Measurements from ENCODE around the gene CTDSP2.
"Not testable (repeated sequence)": the region's sequence is repeated elsewhere in the genome, so short reads cannot be mapped to it uniquely, and the experiment has no call there.

Gene CTDSP2

DNA sequence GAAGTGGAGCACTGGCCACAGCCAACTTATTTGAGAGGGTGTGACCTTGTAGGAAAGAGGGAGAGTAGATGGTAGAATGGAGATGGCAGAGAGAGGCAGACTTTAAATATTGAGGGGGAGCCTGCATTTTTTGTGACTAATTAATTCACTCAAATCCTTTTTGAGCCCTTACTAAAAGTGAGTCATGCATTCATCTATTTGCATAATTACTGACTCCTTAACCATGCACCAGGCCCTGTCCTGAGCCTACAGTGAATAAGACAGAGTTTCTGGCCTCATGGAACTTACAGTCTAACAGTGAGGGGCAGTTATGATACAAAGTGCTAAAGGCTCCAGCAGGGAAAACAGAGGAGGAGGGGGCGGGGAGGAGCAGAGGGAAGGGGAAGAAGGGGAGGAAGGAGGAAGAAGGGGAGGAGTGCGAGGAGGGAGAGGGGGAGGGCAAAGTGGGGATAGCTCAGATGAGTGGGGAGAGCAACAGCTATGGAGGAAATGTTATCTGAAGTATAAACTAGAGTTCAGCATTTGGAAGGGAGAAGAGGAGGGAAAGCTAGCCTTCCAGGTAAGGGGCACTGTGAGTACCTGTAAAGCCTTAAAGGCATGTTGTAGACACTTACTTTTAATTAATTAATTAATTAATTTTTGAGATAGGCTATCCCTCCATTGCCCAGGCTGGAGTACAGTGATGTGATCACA lies 7.5 kb upstream of the CTDSP2 start:
- DNase-seq (no peak), ATAC-seq (replicated peaks) (no peak)
- no peaks in the 10 kb centered on the region for H3K9me3 Mint-ChIP-seq
- H3K27ac Mint-ChIP-seq = no peak overlapping the region
- H3K4me3 Mint-ChIP-seq = no peak overlapping the region
- H3K27me3 Mint-ChIP-seq = peaks cover 35 to 50% of the 10 kb centered on the region in 2 donors
- H3K36me3 Mint-ChIP-seq (ENCODE audit: insufficient read depth) = no peaks in the 10 kb centered on the region
- peaks cover 2 to 5% of the 10 kb centered on the region in 2 donors for H3K4me1 Mint-ChIP-seq (ENCODE audit: low read depth in 2 of 2)

DNA sequence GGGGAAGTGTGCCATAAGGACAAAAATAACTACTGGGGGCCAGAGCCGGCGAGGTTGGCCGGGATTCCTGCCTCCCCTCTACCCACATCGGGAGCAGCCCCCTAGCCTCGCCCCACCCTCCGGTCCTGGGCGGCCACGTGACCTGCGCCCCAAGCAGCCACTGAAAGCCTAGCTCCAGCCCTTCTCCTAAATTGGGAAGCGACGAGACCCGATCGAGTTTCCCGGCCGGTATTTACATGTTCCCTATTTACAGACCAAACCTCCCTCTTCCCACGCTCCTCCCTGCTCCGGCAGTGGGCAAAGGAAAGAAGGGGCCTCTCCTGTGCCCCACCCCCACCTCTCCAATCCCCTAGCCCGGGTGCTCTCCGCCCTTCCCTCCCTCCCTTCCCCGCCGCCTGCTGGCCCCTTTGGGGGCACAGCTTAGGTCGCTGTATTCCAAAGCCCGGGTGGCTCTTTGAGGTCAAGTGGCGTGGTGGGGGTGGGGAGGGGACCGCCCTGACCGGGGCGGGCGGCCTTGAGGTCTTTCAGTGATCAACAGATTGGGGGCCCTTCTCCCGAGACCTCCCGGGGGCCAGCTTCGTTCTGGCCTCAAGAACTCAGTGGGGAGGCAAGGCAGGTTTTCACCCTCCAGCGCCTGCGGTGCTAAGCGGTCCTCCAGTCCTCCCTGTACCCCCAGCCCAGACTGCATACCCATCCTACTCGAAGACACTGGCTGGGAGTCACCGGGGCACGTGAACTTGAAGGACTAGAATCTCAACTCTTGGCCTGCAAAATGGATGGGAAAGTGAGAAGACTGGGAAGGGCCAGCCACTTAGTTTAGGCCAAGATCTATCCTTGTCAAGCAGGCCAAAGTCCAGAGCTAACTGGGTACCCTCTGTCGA lies 6.3 kb upstream of the CTDSP2 start:
- ATAC-seq (replicated peaks) = no peak
- H3K4me3 Mint-ChIP-seq = no peak overlapping the region

GRCh38 chr12:57852200-57852599 lies 5.7 kb upstream of the CTDSP2 start:
- Mint-ChIP-seq H3K9me3 (no peaks in the 10 kb centered on the region), H3K4me1 (ENCODE audit: low read depth in 2 of 2) (peaks cover 8 to 11% of the 10 kb centered on the region in 2 donors), H3K4me3 (no peak overlapping the region), H3K36me3 (ENCODE audit: insufficient read depth) (peaks cover 9% of the 10 kb centered on the region), H3K27me3 (peaks cover 30 to 45% of the 10 kb centered on the region in 2 donors), H3K27ac (peak overlapping the region in 1 of 2 donors; percentile 25)
- DNase-seq = no peak
- ATAC-seq (replicated peaks) = no peak

More for the DNA sequence above, 6.3 kb upstream of the CTDSP2 start:
- H3K9me3 Mint-ChIP-seq = no peaks in the 10 kb centered on the region
- H3K27ac Mint-ChIP-seq = peak overlapping the region in 1 of 2 donors; percentile 25
- peaks cover 30 to 45% of the 10 kb centered on the region in 2 donors for H3K27me3 Mint-ChIP-seq
- H3K36me3 Mint-ChIP-seq (ENCODE audit: insufficient read depth) = peaks cover 2% of the 10 kb centered on the region
- DNase-seq = no peak
- H3K4me1 Mint-ChIP-seq (ENCODE audit: low read depth in 2 of 2) = peaks cover 6 to 9% of the 10 kb centered on the region in 2 donors

GRCh38 chr12:57851552-57851951 lies 5.0 kb upstream of the CTDSP2 start:
- Mint-ChIP-seq H3K9me3 (no peaks in the 10 kb centered on the region), H3K27me3 (peaks cover 25 to 45% of the 10 kb centered on the region in 2 donors), H3K27ac (peak overlapping the region in 1 of 2 donors; percentile 25), H3K36me3 (ENCODE audit: insufficient read depth) (peaks cover 14% of the 10 kb centered on the region), H3K4me1 (ENCODE audit: low read depth in 2 of 2) (peaks cover 8 to 14% of the 10 kb centered on the region in 2 donors), H3K4me3 (no peak overlapping the region)
- ATAC-seq (replicated peaks) (no peak), DNase-seq (no peak)

DNA sequence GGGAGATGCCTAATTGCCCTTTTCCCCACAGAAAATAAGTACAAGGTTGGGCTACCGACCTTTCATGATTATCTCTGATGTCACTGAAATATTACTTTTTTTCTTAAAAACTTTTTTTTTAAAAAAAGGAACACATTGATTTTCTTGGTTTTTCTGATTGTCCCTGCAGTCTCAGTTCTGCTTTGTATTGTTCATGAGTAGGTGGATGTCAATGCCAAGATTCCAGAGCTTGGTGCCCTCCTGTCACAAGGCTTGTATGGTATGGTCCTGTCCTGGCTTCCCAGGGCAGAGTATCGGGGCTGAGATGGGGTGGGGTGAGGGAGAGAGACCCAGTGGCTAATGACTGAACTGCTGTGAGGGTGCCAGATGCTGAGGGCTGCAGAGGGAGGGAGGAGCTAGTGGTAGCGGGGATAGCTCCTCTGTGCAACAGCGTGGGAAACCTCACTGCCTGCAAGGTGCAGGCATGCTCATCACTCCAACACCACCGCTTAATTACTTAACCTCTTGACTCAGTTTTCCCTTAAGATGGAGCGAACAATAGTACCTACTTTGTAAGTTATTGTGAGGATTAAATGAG lies 4.4 kb upstream of the CTDSP2 start:
- no peak for DNase-seq
- Mint-ChIP-seq H3K27ac (no peak overlapping the region), H3K27me3 (peaks cover 20 to 42% of the 10 kb centered on the region in 2 donors), H3K36me3 (ENCODE audit: insufficient read depth) (peaks cover 19% of the 10 kb centered on the region), H3K4me3 (no peak overlapping the region), H3K4me1 (ENCODE audit: low read depth in 2 of 2) (peaks cover 8 to 14% of the 10 kb centered on the region in 2 donors), H3K9me3 (no peaks in the 10 kb centered on the region)
- peak; percentile 33 for ATAC-seq (replicated peaks)

GRCh38 chr12:57849447-57849846 lies 2.9 kb upstream of the CTDSP2 start:
- not testable (repeated sequence) for H3K27ac Mint-ChIP-seq; DNase-seq; H3K4me3 Mint-ChIP-seq; H3K9me3 Mint-ChIP-seq; ATAC-seq (replicated peaks)
- Mint-ChIP-seq H3K4me1 (ENCODE audit: low read depth in 2 of 2) (peaks cover 10 to 16% of the 10 kb centered on the region in 2 donors), H3K27me3 (peaks cover 20 to 32% of the 10 kb centered on the region in 2 donors), H3K36me3 (ENCODE audit: insufficient read depth) (peaks cover 31% of the 10 kb centered on the region)

- Mint-ChIP-seq H3K27ac (peak overlapping the region in 1 of 2 donors; percentile 98), H3K9me3 (no peaks in the 10 kb centered on the region), H3K27me3 (peaks cover 20 to 30% of the 10 kb centered on the region in 2 donors), H3K4me3 (no peak overlapping the region), H3K4me1 (ENCODE audit: low read depth in 2 of 2) (peaks cover 14 to 19% of the 10 kb centered on the region in 2 donors), H3K36me3 (ENCODE audit: insufficient read depth) (peaks cover 32% of the 10 kb centered on the region)
- ATAC-seq (replicated peaks) (no peak), DNase-seq (no peak)
Observed at GRCh38 chr12:57849035-57849434, 2.5 kb upstream of the CTDSP2 start.

DNA sequence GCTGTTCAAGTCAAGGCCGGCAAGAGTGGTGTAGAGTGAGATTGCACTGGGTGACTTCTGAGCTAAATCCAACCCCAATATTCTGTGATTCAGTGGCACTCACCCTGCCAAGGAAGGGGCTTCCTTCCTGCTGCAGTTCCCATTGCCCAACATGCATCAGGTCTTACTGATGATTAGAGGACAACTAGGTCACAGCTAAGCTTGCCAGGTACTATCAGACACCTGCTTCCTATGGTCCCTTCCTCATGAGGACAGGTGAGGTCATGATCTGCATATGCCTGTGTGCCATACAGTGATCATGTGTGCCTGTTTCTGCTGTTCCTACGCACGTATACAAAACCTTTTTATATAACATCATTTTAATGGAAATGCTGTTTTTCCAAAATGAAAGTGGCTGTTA lies 1.7 kb upstream of the CTDSP2 start:
- H3K27ac Mint-ChIP-seq = peak overlapping the region; percentile 38 to 98
- H3K27me3 Mint-ChIP-seq = peaks cover 14 to 22% of the 10 kb centered on the region in 2 donors

DNA sequence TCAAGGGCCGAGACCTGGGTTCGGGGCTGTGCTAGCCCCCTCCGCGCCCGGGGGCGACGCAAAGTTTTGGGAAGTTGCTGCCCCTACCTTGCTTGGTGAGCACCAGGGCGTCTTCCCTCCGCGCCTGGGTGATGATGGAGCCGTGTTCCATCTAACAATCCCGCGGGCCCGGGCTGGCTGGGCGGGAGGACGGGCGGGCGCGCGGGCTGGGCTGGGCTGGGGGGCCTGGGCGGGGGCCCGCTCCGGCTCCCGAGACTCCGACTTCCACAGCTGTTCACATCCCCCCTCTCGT lies 298 bp downstream of the CTDSP2 start:
- DNase-seq (peak in 1 of 3 experiments; percentile 19), ATAC-seq (replicated peaks) (peak; percentile 13)
- Mint-ChIP-seq H3K36me3 (ENCODE audit: insufficient read depth) (peaks cover 42% of the 10 kb centered on the region), H3K4me3 (peak overlapping the region; percentile 84), H3K9me3 (no peaks in the 10 kb centered on the region), H3K27me3 (peaks cover 0 to 4% of the 10 kb centered on the region in 2 donors), H3K27ac (peak overlapping the region; percentile 84 to 98), H3K4me1 (ENCODE audit: low read depth in 2 of 2) (peaks cover 38 to 46% of the 10 kb centered on the region in 2 donors)

More for the DNA sequence above, 1.7 kb upstream of the CTDSP2 start:
- Mint-ChIP-seq H3K36me3 (ENCODE audit: insufficient read depth) (peaks cover 40% of the 10 kb centered on the region), H3K4me1 (ENCODE audit: low read depth in 2 of 2) (peaks cover 22 to 27% of the 10 kb centered on the region in 2 donors), H3K9me3 (no peaks in the 10 kb centered on the region), H3K4me3 (peak overlapping the region; percentile 84)
- no peak for DNase-seq
- ATAC-seq (replicated peaks) = no peak

- Mint-ChIP-seq H3K4me3 (peak overlapping the region; percentile 84), H3K9me3 (no peaks in the 10 kb centered on the region), H3K4me1 (ENCODE audit: low read depth in 2 of 2) (peaks cover 43 to 49% of the 10 kb centered on the region in 2 donors), H3K27ac (peak overlapping the region; percentile 84 to 98), H3K27me3 (no peaks in the 10 kb centered on the region), H3K36me3 (ENCODE audit: insufficient read depth) (peaks cover 42% of the 10 kb centered on the region)
- DNase-seq (peak; percentile 55 to 62 (median 57)), ATAC-seq (replicated peaks) (peak; percentile 65)
Observed at GRCh38 chr12:57845478-57846284, 848 bp downstream of the CTDSP2 start.

DNA sequence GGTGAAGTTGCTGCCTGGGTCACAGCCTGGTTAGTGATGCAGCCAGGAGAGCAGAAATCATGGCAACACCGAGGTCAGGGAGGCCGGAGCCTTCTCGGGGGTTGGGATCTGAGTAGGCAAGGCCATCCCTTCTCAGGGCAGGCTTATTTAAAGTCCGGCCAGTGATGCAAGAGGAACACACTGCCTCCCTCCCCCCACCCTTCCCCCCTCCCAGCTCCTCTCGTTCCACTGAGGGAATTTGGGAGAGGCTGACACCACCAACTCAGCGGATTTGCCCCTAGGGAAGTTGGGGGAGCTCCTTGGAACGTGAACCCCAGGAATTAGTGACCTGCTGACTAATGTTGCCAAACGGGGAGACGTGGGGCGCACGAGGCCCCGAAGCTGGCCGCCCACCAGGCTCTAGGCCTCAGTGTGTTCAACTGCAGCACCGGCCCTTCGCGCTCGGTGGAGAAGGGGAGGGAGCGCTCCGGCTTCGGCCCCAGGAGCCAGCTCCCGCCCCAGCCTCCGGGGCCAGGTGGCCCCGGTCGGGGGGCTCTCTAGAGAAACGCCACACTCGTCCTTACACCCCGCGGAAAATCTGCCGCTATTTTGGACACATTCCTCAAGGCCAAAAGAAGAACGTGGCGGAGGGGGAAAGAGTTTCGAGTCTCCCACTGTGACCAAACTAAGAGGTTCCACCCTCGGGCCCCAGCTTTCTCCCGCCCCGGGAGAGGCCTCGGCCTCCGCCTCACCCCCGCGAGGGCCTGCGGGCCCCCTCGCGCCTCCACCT lies 1.6 kb downstream of the CTDSP2 start:
- Mint-ChIP-seq H3K4me1 (ENCODE audit: low read depth in 2 of 2) (peaks cover 50 to 57% of the 10 kb centered on the region in 2 donors), H3K9me3 (no peaks in the 10 kb centered on the region), H3K27me3 (no peaks in the 10 kb centered on the region), H3K4me3 (peak overlapping the region; percentile 84), H3K36me3 (ENCODE audit: insufficient read depth) (peaks cover 42% of the 10 kb centered on the region), H3K27ac (peak overlapping the region; percentile 84 to 98)
- DNase-seq = peak in 1 of 3 experiments; percentile 6
- no peak for ATAC-seq (replicated peaks)

All from effector memory CD8-positive, alpha-beta T cell (primary cell).